Activated CD8-positive, alpha-beta T cell treated with anti-CD3 and anti-CD28 coated beads, Interleukin-2, amount 10 ng/mL, durations not matched to agents 7 days and 5 days (primary cell): ENCODE measurements around the gene DELE1. TPM values are rescaled to one million over a fixed set of nuclear protein-coding genes. Genes with fewer than 3 reads are reported as not detected.
"Not testable (repeated sequence)": the region's sequence is repeated elsewhere in the genome, so short reads cannot be mapped to it uniquely, and the experiment has no call there.

Source experiments
- ATAC-seq: fragments of 150-1000 bp; cut with Tn5 transposase; one replicate; pipeline ENCODE4 v1.10.0; 2021; ENCODE audit warnings: moderate library complexity
- CTCF ChIA-PET: fragments of 350-600 bp; sonication (Branson Sonifier 250); formaldehyde crosslinking; loops from one replicate; lab custom pipeline; 2021; ENCODE audit warnings: antibody characterized with exemption; lab: Charles Lee
- POLR2A ChIA-PET: fragments of 350-600 bp; sonication (Branson Sonifier 250); formaldehyde crosslinking; loops from one replicate; lab custom pipeline; 2021; ENCODE audit warnings: antibody characterized with exemption; lab: Charles Lee
- DNase-seq: peaks from one replicate; pipeline ENCODE4 v3.0.0-alpha.2; 2020
- H3K27ac Mint-ChIP-seq: one replicate; pipeline ENCODE4 v1.8.0; 2021; ENCODE audit warnings: mild to moderate bottlenecking, mixed read lengths
- H3K27me3 Mint-ChIP-seq: one replicate; pipeline ENCODE4 v1.8.0; 2021; ENCODE audit warnings: low read depth, mixed read lengths
- H3K36me3 Mint-ChIP-seq: one replicate; pipeline ENCODE4 v1.8.0; 2021; ENCODE audit warnings: low read depth, mixed read lengths
- H3K4me1 Mint-ChIP-seq: one replicate; pipeline ENCODE4 v1.8.0; 2021; ENCODE audit warnings: low read depth, mixed read lengths
- H3K4me3 Mint-ChIP-seq: one replicate; pipeline ENCODE4 v1.8.0; 2021; ENCODE audit warnings: mild to moderate bottlenecking, mixed read lengths
- H3K9me3 Mint-ChIP-seq: one replicate; pipeline ENCODE4 v1.8.0; 2022; ENCODE audit warnings: mixed read lengths; ENCODE audit not compliant: insufficient read depth
- total RNA-seq, 2 experiments: library from RNA; stranded (reverse); gene quantifications; one replicate each; pipeline ENCODE4 v1.2.3, GENCODE V29; 2021

DELE1 gene
- total RNA-seq, 2 experiments from 2014 or later, result 65.7 to 65.8 TPM

DNA sequence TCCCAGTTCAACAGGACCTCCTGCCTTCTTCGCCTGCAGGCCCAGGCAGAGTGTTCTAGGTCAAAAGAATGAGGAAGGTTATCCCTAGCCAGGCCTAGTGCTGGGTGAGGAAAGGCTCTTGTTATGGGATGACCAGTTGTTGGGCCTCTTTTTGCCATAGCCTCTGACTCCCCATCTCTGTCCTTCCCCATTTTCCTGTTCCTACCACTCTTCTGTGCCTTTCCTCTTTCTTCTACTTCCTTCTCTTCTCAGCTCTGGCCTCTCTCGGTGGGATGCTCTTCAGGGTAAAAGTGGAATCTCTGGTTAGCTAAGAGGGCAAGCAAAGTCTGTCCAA is 44.3 kb upstream of the DELE1 start:
- H3K9me3 Mint-ChIP-seq, result no peaks in the 10 kb centered on the region
- H3K4me1 Mint-ChIP-seq, result peaks cover 24% of the 10 kb centered on the region
- ATAC-seq, result no peak
- H3K27me3 Mint-ChIP-seq, result peaks cover 78% of the 10 kb centered on the region
- no peak for DNase-seq
- H3K36me3 Mint-ChIP-seq, result no peaks in the 10 kb centered on the region
- H3K4me3 Mint-ChIP-seq, result peak overlapping the region; percentile 30
- ChIA-PET CTCF (interaction anchor here (0.6 to 7.8 kb wide), 47 partner anchors 10 to 316 kb away, joined by 3 to 148 read pairs (median 5); partner anchors contain the start of genes ARAP3, DELE1, HDAC3 and PCDH12), POLR2A (interaction anchor here (0.6 to 1.4 kb wide), 5 partner anchors 44 to 178 kb away, joined by 3 to 5 read pairs (median 4); partner anchors contain the start of genes DELE1 and RNF14)
- no peak overlapping the region for H3K27ac Mint-ChIP-seq

DNA sequence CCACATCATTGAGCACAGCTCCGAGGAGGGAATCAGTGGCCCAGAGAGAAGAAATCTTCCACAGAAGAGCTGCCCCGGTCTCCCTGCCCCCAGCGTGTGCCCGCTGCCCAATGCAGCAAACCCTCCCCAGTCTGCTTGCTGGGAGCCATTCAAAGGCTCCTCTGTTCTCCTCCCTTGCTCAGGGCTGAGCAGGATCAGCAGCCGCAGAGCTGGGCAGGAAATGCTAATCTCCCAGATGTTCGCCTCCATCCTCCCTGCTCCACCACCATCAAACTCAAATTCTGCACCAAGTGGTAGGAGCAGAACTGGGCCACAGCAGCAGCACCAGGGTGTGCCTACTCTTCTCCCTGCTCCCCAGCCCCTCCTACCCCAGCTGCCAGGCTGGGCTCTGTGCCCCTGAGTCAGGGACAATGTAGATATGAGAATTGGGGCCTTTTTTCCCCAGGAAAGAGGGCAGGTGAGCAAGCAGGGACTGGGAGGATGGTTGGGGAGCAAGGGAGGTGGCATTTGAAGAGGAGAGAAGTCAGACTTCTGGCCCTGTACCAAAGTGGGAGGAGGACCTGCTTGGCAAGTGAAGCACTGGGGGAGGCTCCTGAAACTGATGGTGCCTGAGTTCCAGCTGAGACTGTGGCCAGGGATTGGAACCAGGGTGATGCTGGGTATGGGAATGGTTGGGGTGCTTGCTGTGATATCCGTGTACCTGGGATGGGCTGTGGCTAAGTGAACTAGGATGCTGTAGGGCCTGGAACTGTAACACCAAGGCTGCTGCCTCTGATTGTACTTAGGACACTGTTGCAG is 43.5 kb upstream of the DELE1 start:
- ATAC-seq (no peak), DNase-seq (no peak)
- Mint-ChIP-seq H3K27ac (no peak overlapping the region), H3K27me3 (peaks cover 78% of the 10 kb centered on the region), H3K9me3 (no peaks in the 10 kb centered on the region), H3K4me1 (peaks cover 24% of the 10 kb centered on the region), H3K36me3 (no peaks in the 10 kb centered on the region), H3K4me3 (no peak overlapping the region)
- ChIA-PET POLR2A (interaction anchor here (1.0 to 1.4 kb wide), 4 partner anchors 43 to 187 kb away, joined by 3 to 5 read pairs (median 4); partner anchors contain the start of genes DELE1 and RNF14), CTCF (interaction anchor here (0.8 to 7.8 kb wide), 34 partner anchors 10 to 285 kb away, joined by 3 to 148 read pairs (median 8); partner anchors contain the start of genes ARAP3, DELE1, PCDH12 and RNF14)

GRCh38 chr5:141880961-141881801 is 42.5 kb upstream of the DELE1 start:
- Mint-ChIP-seq H3K36me3 (no peaks in the 10 kb centered on the region), H3K27me3 (peaks cover 78% of the 10 kb centered on the region), H3K9me3 (no peaks in the 10 kb centered on the region), H3K27ac (no peak overlapping the region), H3K4me3 (no peak overlapping the region), H3K4me1 (peaks cover 24% of the 10 kb centered on the region)
- peak; percentile 6 for DNase-seq
- ChIA-PET CTCF (interaction anchor here (1.1 to 7.8 kb wide), 13 partner anchors 9 to 216 kb away, joined by 3 to 148 read pairs (median 8); partner anchors contain the start of gene PCDH12), POLR2A (interaction anchor here (1.1 to 1.2 kb wide), 4 partner anchors 42 to 191 kb away, joined by 3 to 6 read pairs (median 4); partner anchors contain the start of gene DELE1)
- ATAC-seq, result no peak

DNA sequence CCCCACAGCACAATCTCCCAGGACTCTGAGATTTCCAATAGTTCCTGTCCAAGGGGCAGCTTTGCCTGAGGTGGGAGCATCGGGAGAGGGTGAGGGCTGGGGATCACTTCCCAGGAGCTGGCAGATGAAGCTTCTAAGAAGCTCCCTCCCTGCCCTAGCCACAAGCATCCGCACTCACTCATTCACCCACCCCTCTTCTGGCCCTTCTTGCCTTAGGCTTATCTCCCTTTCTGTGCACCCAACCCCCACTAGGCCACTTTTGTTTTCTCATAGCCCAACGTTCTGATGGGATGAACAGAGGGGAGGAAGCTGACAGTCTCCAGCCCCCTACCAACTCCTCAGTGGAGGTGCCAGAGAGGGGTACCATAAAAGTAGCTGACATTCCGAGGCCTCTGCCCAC is 41.8 kb upstream of the DELE1 start:
- Mint-ChIP-seq H3K36me3 (no peaks in the 10 kb centered on the region), H3K9me3 (no peaks in the 10 kb centered on the region), H3K4me1 (peaks cover 24% of the 10 kb centered on the region), H3K4me3 (no peak overlapping the region), H3K27ac (no peak overlapping the region), H3K27me3 (peaks cover 79% of the 10 kb centered on the region)
- DNase-seq (no peak), ATAC-seq (no peak)
- POLR2A ChIA-PET, result interaction anchor here (1.1 to 1.2 kb wide), 3 partner anchors 41 to 192 kb away, joined by 3 to 6 read pairs (median 3); partner anchors contain the start of gene DELE1
- CTCF ChIA-PET, result interaction anchor here (1.2 to 7.8 kb wide), 11 partner anchors 8 to 217 kb away, joined by 3 to 148 read pairs (median 9); partner anchors contain the start of gene PCDH12

GRCh38 chr5:141882594-141883183 is 41.0 kb upstream of the DELE1 start:
- DNase-seq, result peak; percentile 1
- POLR2A ChIA-PET, result interaction anchor here (0.6 to 1.1 kb wide), 2 partner anchors 41 to 193 kb away, joined by 3 to 4 read pairs; partner anchors contain the start of gene DELE1
- CTCF ChIA-PET, result interaction anchor here (0.6 to 7.8 kb wide), 7 partner anchors 32 to 191 kb away, joined by 3 to 148 read pairs (median 10); partner anchors contain the start of genes DELE1 and PCDH12

DNA sequence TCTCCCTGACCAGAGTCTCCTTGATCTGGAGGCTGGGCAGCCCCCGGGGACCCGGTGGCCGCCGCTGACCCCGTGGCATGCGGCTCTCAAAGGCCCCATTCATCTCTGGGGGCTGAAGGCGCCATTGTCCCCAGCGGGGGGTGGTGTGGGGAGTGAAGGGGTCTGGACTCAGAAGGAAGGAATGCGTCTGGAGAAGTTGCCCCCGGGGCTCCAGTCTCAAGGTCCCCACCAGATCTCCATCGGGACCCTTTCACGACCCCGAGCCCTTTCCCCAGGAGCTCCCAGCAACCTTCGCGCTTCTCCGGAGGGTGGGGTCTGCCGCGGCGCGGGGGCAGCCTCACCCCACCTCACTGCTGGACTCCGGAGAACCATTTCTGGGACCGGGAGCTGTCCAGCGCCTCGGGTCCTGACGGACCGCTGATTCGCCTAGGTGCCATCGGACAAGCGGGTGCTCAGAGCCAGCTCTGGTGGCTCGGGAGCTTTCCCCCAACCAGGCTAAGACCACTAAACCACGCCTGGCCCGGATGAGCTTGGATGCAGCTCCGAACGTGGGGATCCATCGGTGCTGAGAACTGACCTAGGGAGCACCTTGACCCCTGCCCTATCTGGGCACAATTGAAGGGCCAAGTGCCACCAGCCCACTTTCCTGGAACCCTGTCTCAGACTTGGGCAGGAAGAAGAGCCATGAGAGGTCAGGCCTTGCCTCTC is 40.3 kb upstream of the DELE1 start:
- ATAC-seq (no peak), DNase-seq (peak; percentile 53)
- H3K27me3 Mint-ChIP-seq, result peaks cover 69% of the 10 kb centered on the region
- H3K36me3 Mint-ChIP-seq, result no peaks in the 10 kb centered on the region
- ChIA-PET CTCF (interaction anchor here (0.6 to 7.8 kb wide), 5 partner anchors 40 to 191 kb away, joined by 3 to 145 read pairs (median 9); partner anchors contain the start of genes DELE1 and PCDH12), POLR2A (interaction anchor here (0.6 kb wide), 1 partner anchor 40 kb away, joined by 4 read pairs; the partner anchor contains the start of gene DELE1)
- no peak overlapping the region for H3K27ac Mint-ChIP-seq
- H3K4me3 Mint-ChIP-seq, result no peak overlapping the region
- peaks cover 15% of the 10 kb centered on the region for H3K4me1 Mint-ChIP-seq
- no peaks in the 10 kb centered on the region for H3K9me3 Mint-ChIP-seq

More at GRCh38 chr5:141882594-141883183, 41.0 kb upstream of the DELE1 start:
- Mint-ChIP-seq H3K27me3 (peaks cover 71% of the 10 kb centered on the region), H3K4me3 (no peak overlapping the region), H3K27ac (no peak overlapping the region), H3K9me3 (no peaks in the 10 kb centered on the region), H3K4me1 (peaks cover 17% of the 10 kb centered on the region), H3K36me3 (no peaks in the 10 kb centered on the region)
- ATAC-seq, result no peak

- Mint-ChIP-seq H3K4me3 (no peak overlapping the region), H3K36me3 (no peaks in the 10 kb centered on the region), H3K27me3 (peaks cover 65% of the 10 kb centered on the region), H3K4me1 (peaks cover 10% of the 10 kb centered on the region), H3K27ac (no peak overlapping the region), H3K9me3 (no peaks in the 10 kb centered on the region)
- DNase-seq (no peak), ATAC-seq (no peak)
- ChIA-PET CTCF (interaction anchor here (1.5 to 7.8 kb wide), 2 partner anchors 40 to 75 kb away, joined by 3 to 145 read pairs; partner anchors contain the start of genes DELE1 and PCDH12), POLR2A (no interaction called here)
Observed at GRCh38 chr5:141883892-141884318, 39.8 kb upstream of the DELE1 start.

DNA sequence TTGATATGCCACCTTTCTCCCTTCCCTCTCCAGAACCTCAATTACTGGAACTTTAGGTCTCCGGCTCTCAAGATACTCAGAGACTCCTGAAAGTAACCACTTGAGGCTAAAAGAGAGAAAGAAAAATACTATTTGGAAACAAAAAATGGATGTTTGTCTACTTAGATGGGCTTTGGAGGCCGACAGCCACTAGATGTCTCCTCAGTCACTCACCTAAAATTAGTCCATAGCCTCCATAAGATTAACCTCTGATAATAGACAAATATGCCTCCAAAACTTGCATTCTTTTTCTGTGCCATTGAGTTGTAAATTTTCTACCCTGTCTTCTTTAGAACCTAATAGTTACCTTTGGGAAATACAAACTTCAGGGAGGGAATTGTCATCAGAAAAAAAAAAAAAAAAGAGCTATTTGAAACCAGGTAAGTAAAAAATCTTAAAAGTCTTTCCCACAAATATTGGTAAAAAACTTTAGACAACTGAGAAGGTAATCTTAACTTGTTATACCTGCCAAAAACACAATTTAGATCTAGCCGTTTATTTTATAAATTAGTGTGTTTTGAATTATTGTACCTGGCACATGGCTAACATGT is 34.3 kb upstream of the DELE1 start:
- Mint-ChIP-seq H3K27ac (no peak overlapping the region), H3K4me3 (no peak overlapping the region), H3K4me1 (no peaks in the 10 kb centered on the region), H3K36me3 (no peaks in the 10 kb centered on the region), H3K27me3 (peaks cover 28% of the 10 kb centered on the region), H3K9me3 (no peaks in the 10 kb centered on the region)
- POLR2A ChIA-PET, result interaction anchor here (0.7 to 1.2 kb wide), 3 partner anchors 72 to 121 kb away, joined by 3 to 7 read pairs (median 3); no protein-coding TSS in a partner anchor
- DNase-seq (no peak), ATAC-seq (no peak)
- CTCF ChIA-PET, result interaction anchor here (1.0 to 6.4 kb wide), 11 partner anchors 8 to 198 kb away, joined by 3 to 45 read pairs (median 5); partner anchors contain the start of genes PCDH1, PCDH12 and RNF14

- H3K27me3 Mint-ChIP-seq, result peaks cover 18% of the 10 kb centered on the region
- H3K9me3 Mint-ChIP-seq, POLR2A ChIA-PET, H3K27ac Mint-ChIP-seq, H3K36me3 Mint-ChIP-seq, ATAC-seq, H3K4me3 Mint-ChIP-seq, DNase-seq, H3K4me1 Mint-ChIP-seq: not testable (repeated sequence)
- CTCF ChIA-PET, result interaction anchor here (0.5 to 6.4 kb wide), 13 partner anchors 9 to 257 kb away, joined by 3 to 45 read pairs (median 4); partner anchors contain the start of genes PCDH1 and RNF14
Observed at GRCh38 chr5:141890429-141890828, 33.2 kb upstream of the DELE1 start.

DNA sequence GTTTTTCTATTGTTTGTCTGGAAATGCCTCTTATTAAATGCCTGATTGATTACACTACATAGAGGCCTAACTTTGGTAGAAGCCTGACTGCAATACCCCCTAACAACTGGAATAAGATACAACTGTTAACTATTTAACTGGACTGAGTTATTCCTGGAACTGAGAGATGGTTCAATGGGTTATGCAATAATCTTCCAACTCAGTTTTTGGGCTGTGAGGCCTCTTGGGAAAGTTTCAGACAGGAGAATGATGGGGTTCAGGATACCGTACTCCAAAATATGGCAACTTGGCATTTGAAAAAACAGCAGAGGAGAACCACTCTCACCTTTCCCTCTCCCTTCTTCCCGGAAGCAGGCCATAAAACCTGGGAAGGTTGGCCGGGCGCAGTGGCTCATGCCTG is 26.2 kb upstream of the DELE1 start:
- H3K4me1 Mint-ChIP-seq, result no peaks in the 10 kb centered on the region
- no peak overlapping the region for H3K27ac Mint-ChIP-seq
- DNase-seq, result no peak
- no peaks in the 10 kb centered on the region for H3K9me3 Mint-ChIP-seq
- POLR2A ChIA-PET, result no interaction called here
- CTCF ChIA-PET, result no interaction called here
- no peaks in the 10 kb centered on the region for H3K36me3 Mint-ChIP-seq
- H3K4me3 Mint-ChIP-seq, result no peak overlapping the region
- H3K27me3 Mint-ChIP-seq, result peaks cover 15% of the 10 kb centered on the region
- ATAC-seq, result no peak
